ENCODE results near the gene SLC39A2.

Gene SLC39A2

GRCh38 chr14:21050597-21050996 lies 51.5 kb downstream of the SLC39A2 start:
- DNase-seq, result peak; percentile 47
